ENCODE data around the gene CNTNAP1. TPM values are rescaled to one million over a fixed set of nuclear protein-coding genes. Genes with fewer than 3 reads are reported as not detected.
"Not testable (repeated sequence)": the region's sequence is repeated elsewhere in the genome, so short reads cannot be mapped to it uniquely, and the experiment has no call there.

The CNTNAP1 gene
- total RNA-seq, 1 experiment from 2014 or later = 7.7 TPM

DNA sequence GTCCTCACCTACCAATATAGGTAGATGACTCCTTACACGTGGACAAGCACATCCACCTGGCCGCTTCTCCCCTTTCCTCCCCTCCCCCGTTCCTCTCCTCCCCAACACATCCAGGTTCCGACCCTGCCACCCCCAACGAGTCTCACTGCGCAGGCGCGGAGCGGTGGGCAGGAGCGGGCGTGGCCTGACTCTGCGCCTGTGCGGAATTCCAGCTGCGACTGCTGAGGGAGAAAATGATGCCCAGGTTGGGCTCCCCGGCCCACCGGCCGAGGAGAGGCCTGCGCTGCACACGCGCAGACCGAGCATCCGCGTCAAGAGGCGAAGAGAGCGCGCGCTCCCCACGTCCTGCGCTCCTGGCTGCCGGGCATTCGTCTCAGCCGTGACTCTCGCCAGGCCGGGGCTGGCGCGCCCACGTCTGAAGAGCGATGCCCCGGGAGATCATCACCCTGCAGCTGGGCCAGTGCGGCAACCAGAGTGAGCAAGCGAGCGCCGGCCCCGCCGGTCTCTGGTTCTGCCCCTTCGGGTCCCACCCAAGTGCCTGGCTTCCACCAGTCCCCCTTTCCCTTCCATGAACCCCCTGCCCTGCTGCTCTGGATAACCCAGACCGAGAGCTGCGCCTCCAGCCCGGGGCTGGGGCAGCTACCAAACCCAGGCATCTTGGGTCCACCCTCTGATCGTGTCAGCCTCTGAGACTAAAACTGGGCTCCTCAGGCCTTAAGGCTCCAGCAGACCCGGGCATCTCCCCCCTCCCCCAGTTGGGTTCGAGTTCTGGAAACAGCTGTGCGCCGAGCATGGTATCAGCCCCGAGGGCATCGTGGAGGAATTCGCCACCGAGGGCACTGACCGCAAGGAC, 23.0 kb upstream of the CNTNAP1 start, which contains the start of gene TUBG2:
TSS of gene TUBG2 (plus strand) at position 206 of the 853 bp plus-strand sequence. CDS start at position 426, 220 bp downstream.
- H3K9me3 ChIP-seq (ENCODE audit: control insufficient read depth, low read depth, low read length) = no peaks in the 10 kb centered on the region
- TF ChIP-seq, protein P1, sequence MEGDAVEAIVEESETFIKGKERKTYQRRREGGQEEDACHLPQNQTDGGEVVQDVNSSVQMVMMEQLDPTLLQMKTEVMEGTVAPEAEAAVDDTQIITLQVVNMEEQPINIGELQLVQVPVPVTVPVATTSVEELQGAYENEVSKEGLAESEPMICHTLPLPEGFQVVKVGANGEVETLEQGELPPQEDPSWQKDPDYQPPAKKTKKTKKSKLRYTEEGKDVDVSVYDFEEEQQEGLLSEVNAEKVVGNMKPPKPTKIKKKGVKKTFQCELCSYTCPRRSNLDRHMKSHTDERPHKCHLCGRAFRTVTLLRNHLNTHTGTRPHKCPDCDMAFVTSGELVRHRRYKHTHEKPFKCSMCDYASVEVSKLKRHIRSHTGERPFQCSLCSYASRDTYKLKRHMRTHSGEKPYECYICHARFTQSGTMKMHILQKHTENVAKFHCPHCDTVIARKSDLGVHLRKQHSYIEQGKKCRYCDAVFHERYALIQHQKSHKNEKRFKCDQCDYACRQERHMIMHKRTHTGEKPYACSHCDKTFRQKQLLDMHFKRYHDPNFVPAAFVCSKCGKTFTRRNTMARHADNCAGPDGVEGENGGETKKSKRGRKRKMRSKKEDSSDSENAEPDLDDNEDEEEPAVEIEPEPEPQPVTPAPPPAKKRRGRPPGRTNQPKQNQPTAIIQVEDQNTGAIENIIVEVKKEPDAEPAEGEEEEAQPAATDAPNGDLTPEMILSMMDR (conservative IDR thresholded peaks at IDR 0.05) = no peak
- H2BK15ac ChIP-seq (ENCODE audit: low read depth, low read length) = no peak within 1 kb of the TSS
- H3K9me3 Mint-ChIP-seq = peaks cover 0 to 6% of the 10 kb centered on the region in 2 experiments; a peak in 2 of 5 replicates
- peaks cover 2 to 27% (median 21%) of the 10 kb centered on the region in 3 experiments; a peak in 6 of 7 replicates for H3K36me3 Mint-ChIP-seq (ENCODE audit: insufficient read depth in 1 of 3, low read depth in 3 of 3)
- H3K9ac ChIP-seq (ENCODE audit: extremely low read depth, insufficient read length, low read length) = peak within 1 kb of the TSS; percentile 51
- H3K14ac ChIP-seq (ENCODE audit: insufficient read depth, low read length) = peak within 1 kb of the TSS; percentile 11; the same call in 1 of the 2 replicates
- peak within 1 kb of the TSS; percentile 87 to 91 for H3K4me3 Mint-ChIP-seq
- no peaks in the 10 kb centered on the region for H3K23me2 ChIP-seq (ENCODE audit: insufficient read length, low read depth, low read length, poor library complexity, severe bottlenecking)
- H3K27me3 ChIP-seq (ENCODE audit: insufficient read depth, low read length) = no peaks in the 10 kb centered on the region
- WGBS (ENCODE audit: extremely low coverage, insufficient read length, low lambda C conversion rate) = no CpG with 5 or more reads among the region's 59 CpGs
- H3K27ac Mint-ChIP-seq = peak within 1 kb of the TSS; percentile 85 to 97 (median 90); a peak in 5 of 7 replicates
- no peak within 1 kb of the TSS for H2BK120ac ChIP-seq (ENCODE audit: low read depth, low read length, poor library complexity, severe bottlenecking)
- peak within 1 kb of the TSS; percentile 66 for H3K4me2 ChIP-seq (ENCODE audit: insufficient read depth, insufficient read length, low read length)
- H4K5ac ChIP-seq (ENCODE audit: insufficient read length, low read depth, low read length) = no peak within 1 kb of the TSS
- no peak within 1 kb of the TSS for H3K18ac ChIP-seq (ENCODE audit: insufficient read length, low read depth, low read length)
- H3K4me1 Mint-ChIP-seq = peaks cover 7 to 20% of the 10 kb centered on the region in 2 experiments
- H3K4me1 ChIP-seq (ENCODE audit: insufficient read depth, low read length) = no peaks in the 10 kb centered on the region; the same call in 1 of the 2 replicates
- no peak within 1 kb of the TSS for H2BK12ac ChIP-seq (ENCODE audit: insufficient read length, low read depth, low read length)
- no peak within 1 kb of the TSS for H3T11ph ChIP-seq (ENCODE audit: low read length)
- no peak within 1 kb of the TSS for H4K8ac ChIP-seq (replicated peaks; ENCODE audit: insufficient read length, low read depth, low read length)
- no peak within 1 kb of the TSS for H2BK5ac ChIP-seq (ENCODE audit: insufficient read length, low read length)
- H4K20me1 ChIP-seq (ENCODE audit: control insufficient read depth, insufficient read depth, insufficient read length) = no peaks in the 10 kb centered on the region
- no peak within 1 kb of the TSS for H3K23ac ChIP-seq (ENCODE audit: insufficient read length, low read depth, low read length)
- no peak within 1 kb of the TSS for H2AFZ ChIP-seq (ENCODE audit: low read length)
- no peak within 1 kb of the TSS for H2BK20ac ChIP-seq (ENCODE audit: low read depth, low read length, poor library complexity, severe bottlenecking)
- DNase-seq = peak; percentile 99
- no peaks in the 10 kb centered on the region for H3K79me1 ChIP-seq (ENCODE audit: insufficient read depth, low read depth, low read length, poor library complexity, severe bottlenecking)
- no peak within 1 kb of the TSS for H3K4ac ChIP-seq (ENCODE audit: low read depth, low read length)
- no peak within 1 kb of the TSS for H2AK5ac ChIP-seq (ENCODE audit: insufficient read length, low read length)
- H3K56ac ChIP-seq (ENCODE audit: insufficient read length, low read depth, low read length) = no peak within 1 kb of the TSS
- H3K27me3 Mint-ChIP-seq (ENCODE audit: low read depth) = peaks cover 4% of the 10 kb centered on the region
- H3K27ac ChIP-seq (ENCODE audit: insufficient read length, low read depth, low read length) = no peak within 1 kb of the TSS
- H4K91ac ChIP-seq (ENCODE audit: insufficient read length, low read depth, low read length) = no peak within 1 kb of the TSS
- H3K79me2 ChIP-seq (ENCODE audit: insufficient read depth, low read length) = no peaks in the 10 kb centered on the region

DNA sequence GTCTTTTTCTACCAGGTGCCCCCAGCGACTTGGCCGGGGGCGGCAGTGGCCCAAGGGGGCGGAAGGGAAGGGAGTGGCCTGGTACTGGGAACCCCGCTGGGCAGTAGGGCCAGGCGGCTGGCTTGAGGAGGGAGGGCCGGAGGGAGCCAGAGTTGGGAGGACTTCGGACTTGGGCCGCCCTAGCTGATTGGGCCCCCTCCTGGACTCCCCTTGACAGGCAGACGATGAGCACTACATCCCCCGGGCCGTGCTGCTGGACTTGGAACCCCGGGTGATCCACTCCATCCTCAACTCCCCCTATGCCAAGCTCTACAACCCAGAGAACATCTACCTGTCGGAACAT, 22.4 kb upstream of the CNTNAP1 start:
- H3K23ac ChIP-seq (ENCODE audit: insufficient read length, low read depth, low read length); H3K4me1 ChIP-seq (ENCODE audit: insufficient read depth, low read length); H3K14ac ChIP-seq (ENCODE audit: insufficient read depth, low read length); H2AFZ ChIP-seq (ENCODE audit: low read length); DNase-seq; H2AK5ac ChIP-seq (ENCODE audit: insufficient read length, low read length); H3K27me3 Mint-ChIP-seq (ENCODE audit: low read depth); H4K8ac ChIP-seq (replicated peaks; ENCODE audit: insufficient read length, low read depth, low read length); H3K4ac ChIP-seq (ENCODE audit: low read depth, low read length); H3K9me3 ChIP-seq (ENCODE audit: control insufficient read depth, low read depth, low read length); H2BK120ac ChIP-seq (ENCODE audit: low read depth, low read length, poor library complexity, severe bottlenecking); H3K27me3 ChIP-seq (ENCODE audit: insufficient read depth, low read length); H2BK15ac ChIP-seq (ENCODE audit: low read depth, low read length); H4K5ac ChIP-seq (ENCODE audit: insufficient read length, low read depth, low read length); H4K91ac ChIP-seq (ENCODE audit: insufficient read length, low read depth, low read length); H2BK12ac ChIP-seq (ENCODE audit: insufficient read length, low read depth, low read length); H3K23me2 ChIP-seq (ENCODE audit: insufficient read length, low read depth, low read length, poor library complexity, severe bottlenecking); H4K20me1 ChIP-seq (ENCODE audit: control insufficient read depth, insufficient read depth, insufficient read length); H2BK20ac ChIP-seq (ENCODE audit: low read depth, low read length, poor library complexity, severe bottlenecking); H3K27ac ChIP-seq (ENCODE audit: insufficient read length, low read depth, low read length); H3K18ac ChIP-seq (ENCODE audit: insufficient read length, low read depth, low read length); H3K56ac ChIP-seq (ENCODE audit: insufficient read length, low read depth, low read length); H3K79me2 ChIP-seq (ENCODE audit: insufficient read depth, low read length); H3K79me1 ChIP-seq (ENCODE audit: insufficient read depth, low read depth, low read length, poor library complexity, severe bottlenecking); H3T11ph ChIP-seq (ENCODE audit: low read length); H2BK5ac ChIP-seq (ENCODE audit: insufficient read length, low read length); H3K9ac ChIP-seq (ENCODE audit: extremely low read depth, insufficient read length, low read length); H3K9me3 Mint-ChIP-seq: not testable (repeated sequence)
- Mint-ChIP-seq H3K4me3 (peak overlapping the region; percentile 87 to 91), H3K27ac (peak overlapping the region in 2 of 3 experiments; percentile 80 to 97; a peak in 2 of 7 replicates), H3K36me3 (ENCODE audit: insufficient read depth in 1 of 3, low read depth in 3 of 3) (peaks cover 2 to 28% (median 24%) of the 10 kb centered on the region in 3 experiments; a peak in 6 of 7 replicates), H3K4me1 (peaks cover 7 to 14% of the 10 kb centered on the region in 2 experiments)
- H3K4me2 ChIP-seq (ENCODE audit: insufficient read depth, insufficient read length, low read length) = peak overlapping the region; percentile 66
- no CpG with 5 or more reads among the region's 14 CpGs for WGBS (ENCODE audit: extremely low coverage, insufficient read length, low lambda C conversion rate)

Measured in H9 (cell line).